ENCODE results near the gene SLITRK1.

SLITRK1 gene

DNA sequence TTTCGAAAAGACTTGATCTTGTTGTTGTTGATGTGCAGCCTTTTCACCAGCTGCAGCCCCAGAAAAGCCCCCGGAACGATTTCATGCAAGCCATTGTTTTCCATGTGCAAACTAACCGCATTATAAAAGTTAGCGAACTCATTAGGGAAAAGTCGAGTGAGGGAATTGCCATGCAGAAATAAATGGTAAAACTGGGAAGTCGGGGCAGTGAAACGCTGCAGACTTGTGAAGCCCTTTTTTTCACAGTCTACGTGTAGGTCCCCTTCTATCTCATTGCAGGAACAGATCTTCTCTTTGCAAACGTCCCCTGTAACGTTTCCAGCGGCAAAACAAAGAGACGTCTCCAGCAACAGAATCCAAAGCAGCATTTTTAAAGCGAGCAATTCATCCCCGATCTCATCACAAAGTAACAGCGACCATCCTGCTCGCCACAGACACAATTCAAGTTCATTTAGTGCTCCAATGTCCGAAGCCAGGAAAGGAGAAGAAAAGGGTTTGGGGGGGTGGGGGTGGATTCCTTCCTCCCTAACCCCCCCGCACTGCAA lies 1.1 kb downstream of the SLITRK1 start:
- no peaks in the 10 kb centered on the region for H3K36me3 ChIP-seq (replicated peaks; ENCODE audit: low read depth, low read length)
- H3K9me3 ChIP-seq (ENCODE audit: insufficient read depth, low read length) = no peaks in the 10 kb centered on the region
- no peak overlapping the region for H3K4me2 ChIP-seq (ENCODE audit: low read length)
- H3K79me2 ChIP-seq (ENCODE audit: low read length) = no peaks in the 10 kb centered on the region
- H3K9ac ChIP-seq (ENCODE audit: low read length) = no peak overlapping the region
- no peak overlapping the region for H2AFZ ChIP-seq (ENCODE audit: low read depth, low read length)
- no peak overlapping the region for H3K27ac ChIP-seq (ENCODE audit: low read length)
- peaks cover 8% of the 10 kb centered on the region for H3K4me1 ChIP-seq (ENCODE audit: low read length)
- no peak overlapping the region for H3K4me3 ChIP-seq (ENCODE audit: low read length)
- H3K27me3 ChIP-seq (ENCODE audit: low read depth, low read length) = no peaks in the 10 kb centered on the region
- no peaks in the 10 kb centered on the region for H4K20me1 ChIP-seq (ENCODE audit: insufficient read depth, low read length)
- TF ChIP-seq CTCF (IDR thresholded peaks at IDR 0.05; ENCODE audit: low read depth, low read length) (no peak), EZH2phosphoT487 (IDR thresholded peaks at IDR 0.05; ENCODE audit: low read depth) (no peak)

DNA sequence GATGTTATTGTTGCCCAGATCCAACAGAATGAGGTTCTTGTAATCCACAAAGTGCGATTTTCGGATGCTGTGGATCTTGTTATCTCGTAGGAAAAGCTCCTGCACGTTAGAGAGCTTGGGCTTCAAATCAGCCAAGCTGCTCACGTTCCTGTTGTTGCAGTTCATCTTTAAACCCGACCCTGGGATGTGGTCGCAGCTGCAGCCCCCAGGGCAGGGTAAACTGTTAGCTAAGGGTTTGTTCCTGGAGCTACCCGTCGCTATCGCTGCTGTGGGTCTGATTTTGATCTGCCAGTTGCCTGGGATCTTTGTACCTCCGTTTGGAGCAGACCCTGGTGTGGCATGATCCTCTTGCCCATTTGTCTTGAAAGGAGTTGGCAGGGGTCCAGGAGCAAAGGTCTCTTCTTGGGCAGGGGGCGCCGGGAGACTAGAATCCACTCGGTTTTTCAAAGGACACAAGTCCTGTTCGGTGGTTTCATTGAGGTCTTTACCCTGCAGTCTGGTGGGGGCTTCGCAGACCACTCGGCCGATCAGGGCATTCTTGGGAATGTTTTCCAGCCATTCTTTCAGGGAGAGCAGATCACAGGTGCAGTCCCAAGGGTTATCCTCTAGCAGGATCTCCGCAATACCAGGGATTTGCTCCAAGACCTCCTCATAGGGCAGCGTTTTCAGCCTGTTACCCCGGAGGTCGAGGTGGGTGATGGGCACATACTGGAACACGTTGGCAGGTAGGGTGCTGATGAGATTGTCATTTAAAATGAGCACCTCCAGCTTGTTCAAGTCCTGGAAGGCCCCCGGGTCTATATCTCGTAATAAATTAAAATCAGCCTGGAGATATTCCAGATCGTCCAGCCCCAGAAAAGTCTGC lies 1.8 kb downstream of the SLITRK1 start:
- no peak for TF ChIP-seq EZH2phosphoT487 (IDR thresholded peaks at IDR 0.05; ENCODE audit: low read depth)
- TF ChIP-seq CTCF (IDR thresholded peaks at IDR 0.05; ENCODE audit: low read depth, low read length) = no peak
- H3K27ac ChIP-seq (ENCODE audit: low read length) = no peak overlapping the region
- H3K4me3 ChIP-seq (ENCODE audit: low read length) = no peak overlapping the region
- no peaks in the 10 kb centered on the region for H4K20me1 ChIP-seq (ENCODE audit: insufficient read depth, low read length)
- H3K79me2 ChIP-seq (ENCODE audit: low read length) = no peaks in the 10 kb centered on the region
- H2AFZ ChIP-seq (ENCODE audit: low read depth, low read length) = no peak overlapping the region
- H3K9ac ChIP-seq (ENCODE audit: low read length) = no peak overlapping the region
- peaks cover 10% of the 10 kb centered on the region for H3K4me1 ChIP-seq (ENCODE audit: low read length)
- H3K27me3 ChIP-seq (ENCODE audit: low read depth, low read length) = no peaks in the 10 kb centered on the region
- H3K4me2 ChIP-seq (ENCODE audit: low read length) = no peak overlapping the region
- H3K9me3 ChIP-seq (ENCODE audit: insufficient read depth, low read length) = no peaks in the 10 kb centered on the region
- no peaks in the 10 kb centered on the region for H3K36me3 ChIP-seq (replicated peaks; ENCODE audit: low read depth, low read length)

GRCh38 chr13:83879431-83880171 lies 2.7 kb downstream of the SLITRK1 start:
- Histone ChIP-seq H3K36me3 (replicated peaks; ENCODE audit: low read depth, low read length) (no peaks in the 10 kb centered on the region), H3K27ac (ENCODE audit: low read length) (no peak overlapping the region), H2AFZ (ENCODE audit: low read depth, low read length) (no peak overlapping the region), H3K4me3 (ENCODE audit: low read length) (no peak overlapping the region), H3K4me1 (ENCODE audit: low read length) (peaks cover 10% of the 10 kb centered on the region), H3K9ac (ENCODE audit: low read length) (no peak overlapping the region), H3K4me2 (ENCODE audit: low read length) (no peak overlapping the region), H3K79me2 (ENCODE audit: low read length) (no peaks in the 10 kb centered on the region), H3K27me3 (ENCODE audit: low read depth, low read length) (no peaks in the 10 kb centered on the region), H3K9me3 (ENCODE audit: insufficient read depth, low read length) (no peaks in the 10 kb centered on the region), H4K20me1 (ENCODE audit: insufficient read depth, low read length) (no peaks in the 10 kb centered on the region)
- TF ChIP-seq EZH2phosphoT487 (IDR thresholded peaks at IDR 0.05; ENCODE audit: low read depth) (no peak), CTCF (IDR thresholded peaks at IDR 0.05; ENCODE audit: low read depth, low read length) (no peak)

Data from OCI-LY3 (cell line).